ENCODE results near the gene ASB16. TPM values are rescaled to one million over a fixed set of nuclear protein-coding genes. Genes with fewer than 3 reads are reported as not detected.

The ASB16 gene
- total and polyA plus RNA-seq, 9 of the 15 experiments (the other 6 are each of a cell fraction or from before 2014, with no cell fraction given): 0.03 to 0.07 TPM; not detected in 7

GRCh38 chr17:44200478-44201155 lies 30.1 kb downstream of the ASB16 start (continued):
- TF ChIP-seq ZNF592 (IDR thresholded peaks at IDR 0.05) (peak; percentile 40; the same call in 1 of the 2 replicates), CTCFL (IDR thresholded peaks at IDR 0.05; ENCODE audit: borderline replicate concordance, insufficient read depth, low read depth, low read length, poor library complexity, severe bottlenecking) (no peak), ZNF143 (CRISPR knock-in tag; IDR thresholded peaks at IDR 0.05) (no peak), YBX1 (IDR thresholded peaks at IDR 0.05) (no peak), ZBTB34 (CRISPR knock-in tag; IDR thresholded peaks at IDR 0.05) (no peak), ZNF696 (CRISPR knock-in tag; conservative IDR thresholded peaks at IDR 0.05) (no peak), SMAD2 (IDR thresholded peaks at IDR 0.05; ENCODE audit: low read depth, low read length) (no peak), MCM5 (IDR thresholded peaks at IDR 0.05; ENCODE audit: low read depth) (no peak), SIN3B (IDR thresholded peaks at IDR 0.05; ENCODE audit: low read depth) (peak; percentile 41; the same call in 1 of the 2 replicates), NFRKB (IDR thresholded peaks at IDR 0.05; ENCODE audit: low read depth) (no peak), GATA2 (CRISPR knock-in tag; IDR thresholded peaks at IDR 0.05) (no peak), E2F5 (CRISPR knock-in tag; IDR thresholded peaks at IDR 0.05) (peak; percentile 55; the same call in 1 of the 2 replicates), ZNF239 (CRISPR knock-in tag; IDR thresholded peaks at IDR 0.05) (no peak), ZNF609 (CRISPR knock-in tag; IDR thresholded peaks at IDR 0.05; ENCODE audit: borderline replicate concordance) (no peak; the same call in 1 of the 2 replicates)
